ENCODE results near the gene MPIG6B.
A peak's percentile ranks its signal among the peaks of the same experiment; 100 is the strongest.

Gene MPIG6B

DNA sequence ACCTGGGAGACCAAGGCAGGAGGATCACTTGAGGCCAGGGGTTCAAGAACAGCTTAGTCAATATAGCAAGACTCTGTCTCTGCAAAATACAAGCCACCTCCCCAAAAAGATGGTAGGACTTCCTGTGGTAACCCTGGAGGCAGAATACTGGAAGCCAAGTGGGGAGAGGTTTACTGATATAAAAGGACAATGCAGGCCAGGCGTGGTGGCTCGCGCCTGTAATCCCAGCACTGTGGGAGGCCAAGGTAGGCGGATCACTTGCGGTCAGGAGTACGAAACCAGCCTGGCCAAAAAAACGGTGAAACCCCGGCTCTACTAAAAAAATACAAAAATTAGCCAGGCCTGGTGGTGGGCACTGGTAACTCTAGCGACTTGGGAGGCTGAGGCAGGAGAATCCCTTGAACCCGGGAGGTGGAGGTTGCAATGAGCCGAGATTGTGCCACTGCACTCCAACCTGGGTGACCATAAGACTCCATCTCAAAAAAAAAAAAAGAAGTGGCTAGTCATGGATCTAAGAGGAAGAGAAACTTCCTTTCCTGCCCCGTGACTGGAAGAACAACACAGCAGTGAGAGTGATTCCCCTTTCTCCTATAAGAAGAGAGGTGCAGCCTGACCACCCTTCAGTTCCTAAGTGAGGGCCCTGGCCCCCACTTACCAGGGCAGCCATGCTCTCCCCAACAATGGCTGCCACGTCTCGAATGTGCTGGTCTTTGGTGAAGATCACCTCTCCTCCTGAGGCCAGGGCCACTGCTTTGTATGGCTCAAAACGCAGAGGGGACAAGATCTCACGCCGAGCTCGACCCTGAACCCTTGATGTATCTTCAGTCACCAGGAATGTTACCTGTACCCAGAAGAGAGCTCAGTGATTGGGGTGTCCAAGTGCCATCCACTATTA is 45.4 kb downstream of the MPIG6B start:
- FAIRE-seq (no peak), DNase-seq (ENCODE audit: insufficient read length, low spot score) (no peak)
- TF ChIP-seq TAF1 (IDR thresholded peaks at IDR 0.05; ENCODE audit: low read depth, low read length) (no peak), POLR2A (IDR thresholded peaks at IDR 0.05; ENCODE audit: low read depth, low read length) (no peak), SPI1 (IDR thresholded peaks at IDR 0.05; ENCODE audit: low read depth, low read length) (no peak), POU2F2 (IDR thresholded peaks at IDR 0.05; ENCODE audit: low read depth, low read length) (no peak), POLR2AphosphoS5 (IDR thresholded peaks at IDR 0.05; ENCODE audit: low read depth, low read length) (no peak), PAX5 (IDR thresholded peaks at IDR 0.05; ENCODE audit: insufficient read depth, low read length, severe bottlenecking) (no peak)

DNA sequence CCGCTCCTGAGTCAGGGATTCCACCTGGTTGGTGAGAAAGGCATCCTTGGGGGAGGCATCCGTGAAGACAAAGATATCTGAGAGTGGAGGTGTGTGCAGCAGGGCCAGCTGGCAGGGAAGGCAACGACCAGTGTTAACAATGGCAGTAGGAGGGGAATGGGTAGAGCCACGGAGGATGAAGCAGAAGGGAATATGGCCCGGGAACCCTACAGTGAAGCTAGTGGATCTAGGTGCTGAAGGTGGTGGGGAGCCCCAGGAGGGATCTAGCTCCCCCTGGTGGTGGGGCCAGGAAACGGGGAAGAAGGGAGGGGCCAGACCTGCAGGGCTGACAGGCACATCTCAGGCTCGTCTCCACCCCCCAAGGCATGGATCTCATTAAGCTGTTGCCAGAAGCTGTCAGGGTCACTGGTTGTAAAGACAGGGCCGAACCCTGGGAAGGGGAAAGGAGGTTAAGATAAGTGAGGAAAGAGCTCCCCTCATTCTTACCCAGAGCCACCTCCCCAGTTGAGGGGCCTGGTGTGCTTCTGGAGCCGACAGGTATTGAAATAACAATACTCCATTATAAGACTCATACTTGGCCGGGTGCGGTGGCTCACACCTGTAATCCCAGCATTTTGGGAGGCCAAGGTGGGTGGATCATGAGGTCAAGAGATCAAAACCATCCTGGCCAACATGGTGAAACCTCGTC is 46.7 kb downstream of the MPIG6B start:
- TF ChIP-seq POLR2AphosphoS5 (IDR thresholded peaks at IDR 0.05; ENCODE audit: low read depth, low read length) (no peak), POU2F2 (IDR thresholded peaks at IDR 0.05; ENCODE audit: low read depth, low read length) (no peak), PAX5 (IDR thresholded peaks at IDR 0.05; ENCODE audit: insufficient read depth, low read length, severe bottlenecking) (no peak), SPI1 (IDR thresholded peaks at IDR 0.05; ENCODE audit: low read depth, low read length) (no peak), TAF1 (IDR thresholded peaks at IDR 0.05; ENCODE audit: low read depth, low read length) (no peak), POLR2A (IDR thresholded peaks at IDR 0.05; ENCODE audit: low read depth, low read length) (no peak)
- peak; percentile 86 for DNase-seq (ENCODE audit: insufficient read length, low spot score)
- FAIRE-seq: peak; percentile 80

DNA sequence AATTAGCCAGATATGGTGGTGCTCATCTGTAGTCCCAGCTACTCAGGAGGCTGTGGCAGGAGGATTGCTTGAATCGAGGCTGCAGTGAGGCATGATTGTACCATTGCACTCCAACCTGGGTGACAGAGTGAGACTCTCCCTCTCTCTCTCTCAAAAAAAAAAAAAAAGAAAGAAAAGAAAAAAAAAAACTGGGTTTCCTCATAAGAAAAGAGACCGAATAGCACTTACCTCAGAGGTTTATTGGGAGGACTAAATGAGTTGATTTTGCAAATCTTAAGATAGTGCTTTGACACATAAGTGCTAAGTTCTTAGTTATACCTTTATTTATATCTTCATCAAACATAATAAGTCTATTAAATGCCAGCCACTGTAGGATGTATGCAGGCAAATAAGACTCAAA is 47.7 kb downstream of the MPIG6B start:
- DNase-seq (ENCODE audit: insufficient read length, low spot score): no peak
- no peak for TF ChIP-seq POLR2AphosphoS5 (IDR thresholded peaks at IDR 0.05; ENCODE audit: low read depth, low read length)
- no peak for TF ChIP-seq POLR2A (IDR thresholded peaks at IDR 0.05; ENCODE audit: low read depth, low read length)
- TF ChIP-seq TAF1 (IDR thresholded peaks at IDR 0.05; ENCODE audit: low read depth, low read length): no peak
- TF ChIP-seq POU2F2 (IDR thresholded peaks at IDR 0.05; ENCODE audit: low read depth, low read length): no peak
- TF ChIP-seq SPI1 (IDR thresholded peaks at IDR 0.05; ENCODE audit: low read depth, low read length): no peak
- no peak for TF ChIP-seq PAX5 (IDR thresholded peaks at IDR 0.05; ENCODE audit: insufficient read depth, low read length, severe bottlenecking)
- no peak for FAIRE-seq

DNA sequence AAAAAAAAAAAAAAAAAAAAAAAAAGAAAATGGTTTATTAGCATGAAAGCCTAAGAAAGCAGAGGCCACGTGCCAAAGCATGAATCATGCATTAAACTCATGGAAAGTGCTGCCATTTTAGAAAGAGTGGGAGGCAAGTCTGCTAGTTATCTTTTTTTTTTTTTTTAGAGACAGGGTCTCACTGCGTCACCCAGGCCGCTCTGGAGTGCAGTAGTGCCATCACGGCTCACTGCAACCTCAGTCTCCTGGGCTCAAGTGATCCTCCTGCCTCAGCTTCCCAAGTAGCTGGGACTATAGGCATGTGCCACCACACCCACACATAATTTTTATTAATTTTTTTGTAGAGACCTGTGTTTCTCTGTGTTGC is 48.8 kb downstream of the MPIG6B start:
- FAIRE-seq: no peak
- TF ChIP-seq POU2F2 (IDR thresholded peaks at IDR 0.05; ENCODE audit: low read depth, low read length): no peak
- TF ChIP-seq POLR2A (IDR thresholded peaks at IDR 0.05; ENCODE audit: low read depth, low read length): no peak
- TF ChIP-seq TAF1 (IDR thresholded peaks at IDR 0.05; ENCODE audit: low read depth, low read length): no peak
- TF ChIP-seq POLR2AphosphoS5 (IDR thresholded peaks at IDR 0.05; ENCODE audit: low read depth, low read length): no peak
- TF ChIP-seq SPI1 (IDR thresholded peaks at IDR 0.05; ENCODE audit: low read depth, low read length): no peak
- no peak for TF ChIP-seq PAX5 (IDR thresholded peaks at IDR 0.05; ENCODE audit: insufficient read depth, low read length, severe bottlenecking)

DNA sequence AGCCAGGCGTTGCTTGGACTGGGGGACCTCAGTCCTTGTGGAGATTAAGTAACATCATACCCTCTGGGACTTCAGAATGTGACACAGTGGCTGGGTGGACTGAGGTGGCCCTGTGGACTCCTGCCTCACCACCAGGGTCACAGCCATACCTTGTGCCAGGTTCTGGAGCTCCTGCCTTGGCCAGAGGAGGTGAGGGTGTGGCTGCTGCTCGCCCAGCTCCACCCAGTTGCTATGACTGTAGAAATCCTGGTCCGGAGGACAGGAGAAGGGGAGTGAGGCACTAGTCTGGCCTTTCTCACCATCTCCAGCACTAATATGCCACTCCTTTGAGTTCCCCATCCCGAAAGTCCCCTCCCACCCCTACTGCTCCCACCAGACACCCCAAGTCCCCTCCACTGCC is 52.0 kb downstream of the MPIG6B start:
- DNase-seq (ENCODE audit: insufficient read length, low spot score): no peak
- FAIRE-seq: no peak
- TF ChIP-seq SPI1 (IDR thresholded peaks at IDR 0.05; ENCODE audit: low read depth, low read length) (no peak), PAX5 (IDR thresholded peaks at IDR 0.05; ENCODE audit: insufficient read depth, low read length, severe bottlenecking) (no peak)

More for the DNA sequence above, 48.8 kb downstream of the MPIG6B start:
- no peak for DNase-seq (ENCODE audit: insufficient read length, low spot score)

DNA sequence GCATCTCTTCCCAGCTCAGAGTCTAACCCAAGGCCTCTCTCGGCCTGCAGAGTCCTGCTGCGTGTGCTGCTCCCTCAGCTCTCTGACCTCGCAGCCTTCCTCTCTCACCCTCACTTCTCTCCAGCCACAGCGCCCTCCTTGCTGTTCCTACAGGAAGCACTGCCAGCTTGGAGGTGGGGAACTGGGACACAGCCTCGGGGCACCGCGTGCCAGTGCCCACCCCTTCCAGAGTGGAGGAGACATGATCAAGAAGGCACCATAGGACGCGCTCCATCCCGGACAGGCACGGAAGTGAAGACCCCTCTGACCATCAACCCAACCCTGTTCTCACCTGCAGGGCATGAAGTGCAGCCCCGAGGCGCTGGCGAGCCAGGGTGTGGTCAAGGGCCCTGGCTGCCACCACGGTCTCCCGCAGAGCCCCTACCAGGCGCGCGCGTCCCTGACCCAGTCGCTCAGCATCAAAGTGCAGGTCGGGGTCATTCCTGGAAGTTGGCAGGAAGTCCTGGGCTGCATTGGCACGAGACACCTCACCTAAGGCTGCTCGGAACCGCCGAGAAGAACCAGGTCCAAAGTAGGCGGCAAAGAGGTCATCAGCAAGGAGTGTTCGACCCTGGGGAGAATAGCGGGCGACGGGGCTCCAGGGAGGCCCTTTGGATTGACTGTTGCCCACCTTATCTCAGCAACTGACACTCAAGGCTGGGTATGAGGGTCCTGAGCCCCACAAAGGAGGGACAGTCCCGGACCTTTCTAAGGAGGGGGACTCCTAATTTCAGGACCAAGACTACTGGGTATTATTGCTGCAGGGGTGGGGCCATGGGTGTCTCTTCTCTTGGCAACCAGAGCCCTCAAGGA is 52.7 kb downstream of the MPIG6B start:
- FAIRE-seq (no peak), DNase-seq (ENCODE audit: insufficient read length, low spot score) (no peak)
- TF ChIP-seq PAX5 (IDR thresholded peaks at IDR 0.05; ENCODE audit: insufficient read depth, low read length, severe bottlenecking) (no peak), TAF1 (IDR thresholded peaks at IDR 0.05; ENCODE audit: low read depth, low read length) (no peak), SPI1 (IDR thresholded peaks at IDR 0.05; ENCODE audit: low read depth, low read length) (no peak), POLR2A (IDR thresholded peaks at IDR 0.05; ENCODE audit: low read depth, low read length) (no peak), POLR2AphosphoS5 (IDR thresholded peaks at IDR 0.05; ENCODE audit: low read depth, low read length) (no peak), POU2F2 (IDR thresholded peaks at IDR 0.05; ENCODE audit: low read depth, low read length) (no peak)
